NCI-H146 (cell line): ENCODE data around the gene HTR4.
A peak's percentile ranks its signal among the peaks of the same experiment; 100 is the strongest.
"Not testable (repeated sequence)": the region's sequence is repeated elsewhere in the genome, so short reads cannot be mapped to it uniquely, and the experiment has no call there.

Source experiments
- DNase-seq: peaks from one replicate; lab custom pipeline; 2025; lab: John Stamatoyannopoulos, UW

The HTR4 gene, protein sequence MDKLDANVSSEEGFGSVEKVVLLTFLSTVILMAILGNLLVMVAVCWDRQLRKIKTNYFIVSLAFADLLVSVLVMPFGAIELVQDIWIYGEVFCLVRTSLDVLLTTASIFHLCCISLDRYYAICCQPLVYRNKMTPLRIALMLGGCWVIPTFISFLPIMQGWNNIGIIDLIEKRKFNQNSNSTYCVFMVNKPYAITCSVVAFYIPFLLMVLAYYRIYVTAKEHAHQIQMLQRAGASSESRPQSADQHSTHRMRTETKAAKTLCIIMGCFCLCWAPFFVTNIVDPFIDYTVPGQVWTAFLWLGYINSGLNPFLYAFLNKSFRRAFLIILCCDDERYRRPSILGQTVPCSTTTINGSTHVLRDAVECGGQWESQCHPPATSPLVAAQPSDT

DNA sequence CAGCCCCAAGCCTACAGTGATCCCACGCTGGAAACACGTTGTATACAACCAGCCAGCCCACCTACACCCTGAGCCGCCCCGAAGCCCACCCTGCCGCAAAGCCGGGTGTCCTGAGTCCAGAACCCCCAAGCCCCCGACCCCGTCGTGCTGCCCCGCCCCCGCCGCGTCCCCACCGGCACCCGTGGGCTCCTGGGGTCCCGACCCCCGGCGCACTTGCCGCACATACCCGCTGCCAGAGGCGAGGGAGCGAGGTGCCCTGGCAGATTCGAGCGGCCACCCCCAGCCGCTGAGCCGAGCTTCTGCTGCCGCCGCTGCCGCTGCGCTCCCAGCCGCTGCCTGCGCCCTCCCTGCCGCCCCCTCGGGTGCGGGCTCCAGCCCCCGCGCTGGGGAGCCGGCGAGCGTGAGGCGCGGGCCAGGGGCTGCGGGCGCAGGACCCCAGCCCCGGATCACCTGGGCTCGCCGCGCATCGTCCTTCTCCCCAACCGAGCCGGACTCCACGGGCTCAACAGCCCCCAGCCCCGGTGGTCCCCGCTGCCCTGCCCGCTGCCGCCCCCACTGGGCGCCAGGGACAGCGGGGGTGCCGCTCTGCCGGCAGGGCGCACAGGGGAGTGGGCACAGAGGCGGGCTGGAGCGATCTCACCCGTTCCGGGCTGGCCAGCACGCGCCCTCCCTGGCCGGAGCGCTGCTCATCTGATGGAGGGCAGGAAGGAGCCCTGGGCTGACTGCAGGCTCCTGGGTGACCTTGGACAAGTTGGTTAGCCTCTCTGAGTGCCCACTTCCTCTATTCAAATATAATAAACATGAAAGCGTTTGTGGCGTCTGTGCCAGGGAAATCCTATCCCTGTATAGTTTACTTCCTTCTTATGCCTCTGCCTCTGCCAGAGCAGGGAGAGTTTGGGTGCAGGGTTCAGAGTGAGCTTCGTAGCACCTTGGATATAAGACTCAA is at the start of gene HTR4:
HTR4 (minus strand) TSS at position 692 of the 946 bp plus-strand sequence. CDS start 17,513 bp downstream, outside the sequence.
- no peak for DNase-seq

DNA sequence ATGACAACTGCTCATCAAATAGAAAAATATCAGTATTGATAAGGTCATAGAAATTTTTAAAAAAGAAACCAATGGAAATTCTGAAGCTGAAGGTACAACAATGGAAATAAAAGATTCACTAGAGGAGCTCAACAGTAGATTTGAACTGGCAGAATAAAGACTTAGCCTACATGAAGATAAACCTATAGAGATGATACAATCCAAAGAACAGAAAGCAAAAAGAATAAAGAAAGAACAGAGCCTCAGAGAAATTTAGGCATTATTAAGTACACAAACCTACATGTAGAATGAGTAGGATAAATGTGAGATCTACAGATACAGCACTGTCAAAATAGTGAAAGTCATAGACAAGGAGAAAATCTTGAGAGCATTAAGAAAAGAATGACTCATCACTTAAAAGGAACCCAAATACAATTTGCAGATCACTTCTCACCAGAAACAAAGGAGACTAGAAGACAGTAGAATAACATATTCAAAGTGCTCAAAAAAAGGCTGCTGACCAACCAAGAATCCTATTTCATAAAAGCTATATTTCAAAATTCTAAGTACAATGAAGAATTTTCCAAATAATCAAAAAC is 47.8 kb upstream of the HTR4 start:
- no peak for DNase-seq

DNA sequence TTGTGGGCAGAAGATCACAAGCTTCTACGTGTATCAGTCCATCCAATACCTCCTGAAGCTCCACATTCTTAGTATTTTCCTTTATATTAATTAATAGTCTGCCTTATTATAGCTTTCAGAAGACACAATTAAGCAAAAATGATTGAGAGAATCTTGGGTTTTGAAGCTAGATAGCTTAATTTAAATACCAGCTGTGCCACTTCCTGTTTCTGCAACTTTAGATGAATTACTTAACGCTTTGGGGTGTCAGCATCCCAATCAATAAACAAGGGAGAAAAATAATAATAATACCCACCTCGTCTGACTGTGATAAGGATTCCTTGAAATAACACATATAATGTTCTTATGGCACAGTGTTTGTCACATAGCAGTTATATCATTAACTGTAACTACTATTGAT is 44.7 kb upstream of the HTR4 start:
- DNase-seq: no peak

DNA sequence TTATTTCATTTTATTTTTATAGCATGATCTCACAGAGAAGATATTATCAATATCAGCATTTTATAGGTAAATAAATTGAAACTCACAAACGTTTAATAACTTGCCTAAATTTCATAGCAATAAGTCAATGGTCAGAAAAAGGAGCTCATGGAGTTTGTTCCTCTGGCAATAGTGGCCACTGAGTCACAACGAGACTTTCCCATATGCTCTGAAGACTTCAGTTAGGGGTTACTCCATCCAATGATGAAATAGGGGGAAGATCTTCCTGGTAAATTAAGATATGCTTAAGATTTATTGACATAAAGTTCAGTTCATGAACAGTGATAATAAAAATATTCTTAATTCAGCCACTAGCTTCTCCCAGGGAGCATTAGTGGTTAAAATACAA is 43.5 kb upstream of the HTR4 start:
- no peak for DNase-seq

DNA sequence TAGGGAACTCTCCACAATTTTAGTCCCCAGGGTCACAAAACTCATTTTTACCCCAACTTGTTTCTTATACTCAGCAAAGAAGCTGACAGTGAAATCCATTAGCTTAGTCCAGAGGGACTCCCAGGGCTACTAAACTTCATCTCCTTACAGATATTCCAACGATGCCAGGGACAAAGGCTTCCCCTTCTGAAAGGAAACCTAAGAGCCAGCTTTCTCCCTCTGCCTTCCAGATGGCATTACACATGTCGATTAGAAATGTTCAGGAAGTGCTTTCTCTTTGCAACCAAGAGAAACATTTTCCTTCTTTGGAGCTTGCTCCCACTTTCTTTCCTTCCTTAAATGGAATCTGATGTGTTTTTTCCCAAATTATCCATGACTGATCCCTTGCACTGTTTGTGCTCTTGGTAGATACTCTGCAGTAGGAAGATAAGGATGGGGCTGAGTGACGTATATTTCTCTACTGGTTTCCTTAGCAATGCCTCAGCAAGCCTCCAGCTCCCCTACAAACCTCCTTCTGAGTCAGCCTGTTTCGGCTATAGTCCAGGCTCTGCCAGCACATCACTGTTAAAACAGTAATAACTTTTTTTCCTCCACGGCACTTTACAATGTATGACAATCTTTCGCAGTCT is 43.0 kb upstream of the HTR4 start:
- DNase-seq: no peak

DNA sequence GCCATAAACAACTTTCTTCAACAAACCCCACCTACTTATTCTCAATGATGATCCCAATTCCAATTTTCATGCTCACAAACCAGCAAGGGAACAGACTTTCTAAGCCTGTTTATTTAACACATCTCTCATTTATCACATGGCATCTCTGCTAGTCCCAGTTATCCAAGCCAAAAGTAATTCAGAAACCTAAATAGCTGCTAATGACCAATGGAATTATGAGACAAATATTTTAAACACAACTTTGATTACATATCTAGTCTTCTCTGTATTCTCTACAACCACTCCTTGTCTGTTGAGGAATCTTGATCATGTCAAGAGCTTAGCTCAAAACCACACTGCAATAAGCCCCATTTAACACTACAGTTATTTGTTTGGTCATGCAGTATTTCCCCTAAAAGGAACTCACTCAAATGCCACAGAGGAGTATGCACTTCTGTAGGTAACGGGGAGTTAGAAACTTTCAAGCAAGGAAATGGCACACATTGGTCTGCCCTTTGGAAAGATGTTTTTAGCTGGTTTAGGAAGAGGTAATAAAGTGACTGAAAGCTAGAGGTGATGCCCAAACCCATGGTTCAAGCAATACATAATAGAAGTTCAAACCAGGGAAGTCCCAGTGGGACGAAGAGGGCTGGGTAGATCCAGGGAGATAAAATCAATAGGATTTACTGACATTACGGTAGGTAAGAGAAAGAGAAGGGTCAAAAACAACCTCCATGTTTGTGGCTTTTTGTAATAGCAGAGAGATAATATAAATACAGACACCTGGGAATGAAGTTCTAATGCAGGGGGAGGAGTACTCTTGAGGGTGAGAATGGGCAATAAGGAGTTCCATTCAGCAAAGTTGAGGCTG is 42.1 kb upstream of the HTR4 start:
- DNase-seq: no peak

DNA sequence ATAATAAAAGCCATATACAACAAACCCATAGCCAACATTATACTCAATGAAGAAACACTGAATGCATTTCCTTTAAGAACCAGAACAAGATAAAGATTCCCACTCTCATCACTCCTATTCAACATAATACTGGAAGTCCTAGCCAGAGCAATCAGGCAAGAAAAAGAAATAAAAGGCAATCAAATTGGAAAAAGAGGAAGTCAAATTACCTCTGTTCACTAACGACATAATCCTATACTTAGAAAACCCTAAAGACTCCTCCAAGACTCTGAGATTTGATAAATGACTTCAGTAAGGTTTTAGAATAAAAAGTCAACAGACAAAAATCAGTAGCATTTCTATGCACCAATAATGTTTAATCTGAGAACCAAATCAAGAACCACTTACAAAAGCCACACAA is 36.6 kb upstream of the HTR4 start:
- no peak for DNase-seq

DNA sequence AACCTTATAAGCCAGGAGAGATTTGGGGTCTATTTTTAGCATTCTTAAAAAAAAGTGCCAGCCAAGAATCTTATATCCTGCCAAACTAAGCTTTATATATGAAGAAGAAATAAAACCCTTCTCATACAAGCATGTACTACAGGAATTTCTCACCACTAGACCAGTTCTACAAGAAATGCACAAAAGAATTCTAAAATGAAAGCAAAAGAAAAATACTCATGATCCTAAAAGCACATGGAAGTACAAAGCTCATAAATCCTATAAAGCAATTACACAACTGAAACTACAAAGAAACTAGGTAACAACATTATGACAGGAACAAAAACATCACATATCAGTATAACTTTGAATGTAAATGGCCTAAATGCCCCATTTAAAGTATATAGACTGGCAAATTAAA is 34.5 kb upstream of the HTR4 start:
- no peak for DNase-seq

DNA sequence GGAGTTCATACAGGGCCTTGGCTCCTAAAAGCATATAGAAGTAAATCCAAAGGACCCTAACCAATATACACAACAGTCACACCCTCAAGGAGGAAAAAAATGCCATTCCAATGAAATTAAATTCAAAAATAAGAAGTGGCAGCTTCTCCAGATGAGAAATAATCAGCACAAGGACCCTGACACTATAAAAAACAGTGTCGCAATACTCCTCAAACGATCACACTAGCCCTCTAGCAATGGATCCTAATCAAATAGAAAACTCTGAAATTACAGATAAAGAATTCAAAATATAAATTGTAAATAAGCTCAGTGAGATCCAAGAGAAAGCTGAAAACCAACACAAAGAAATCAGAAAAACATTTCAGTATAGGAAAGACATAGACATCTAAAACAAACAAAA is 33.5 kb upstream of the HTR4 start:
- DNase-seq: no peak

DNA sequence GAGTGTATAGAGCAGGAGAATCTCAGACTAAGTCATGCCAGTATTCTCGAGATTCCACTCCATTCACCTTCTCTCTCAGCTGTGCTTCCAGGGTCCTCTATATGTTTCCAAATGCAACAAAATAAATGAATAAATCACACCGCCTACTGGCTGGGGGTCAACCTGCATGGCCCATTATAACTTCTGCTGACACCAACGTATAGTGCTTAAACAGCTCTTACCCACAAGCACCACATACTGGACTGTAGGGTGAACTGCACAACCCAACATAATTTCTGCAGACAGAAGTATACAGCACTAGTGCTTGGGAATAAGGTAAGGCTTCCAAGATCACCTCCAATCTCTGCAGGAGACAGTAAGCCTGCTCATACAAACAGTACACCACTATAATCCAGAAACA is 33.1 kb upstream of the HTR4 start:
- DNase-seq: peak; percentile 0

DNA sequence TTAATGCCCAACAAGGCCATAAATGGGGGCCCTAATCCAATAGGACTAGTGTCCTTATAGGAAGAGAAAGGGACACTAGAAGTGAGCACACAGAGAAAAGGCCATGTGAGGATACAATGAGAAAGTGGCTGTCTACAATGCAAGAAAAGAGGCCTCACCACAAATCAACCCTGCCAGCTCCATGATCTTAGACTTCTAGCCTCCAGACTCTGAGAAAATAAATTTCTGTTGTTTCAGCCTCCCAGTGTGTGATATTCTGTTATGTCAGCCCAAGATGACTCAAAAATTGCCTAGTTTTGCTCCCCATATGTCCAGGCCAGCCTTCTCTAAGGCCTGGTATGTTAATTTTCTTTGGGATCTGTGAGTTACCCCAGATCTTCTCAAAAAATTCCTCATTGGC is 32.3 kb upstream of the HTR4 start:
- DNase-seq: no peak

DNA sequence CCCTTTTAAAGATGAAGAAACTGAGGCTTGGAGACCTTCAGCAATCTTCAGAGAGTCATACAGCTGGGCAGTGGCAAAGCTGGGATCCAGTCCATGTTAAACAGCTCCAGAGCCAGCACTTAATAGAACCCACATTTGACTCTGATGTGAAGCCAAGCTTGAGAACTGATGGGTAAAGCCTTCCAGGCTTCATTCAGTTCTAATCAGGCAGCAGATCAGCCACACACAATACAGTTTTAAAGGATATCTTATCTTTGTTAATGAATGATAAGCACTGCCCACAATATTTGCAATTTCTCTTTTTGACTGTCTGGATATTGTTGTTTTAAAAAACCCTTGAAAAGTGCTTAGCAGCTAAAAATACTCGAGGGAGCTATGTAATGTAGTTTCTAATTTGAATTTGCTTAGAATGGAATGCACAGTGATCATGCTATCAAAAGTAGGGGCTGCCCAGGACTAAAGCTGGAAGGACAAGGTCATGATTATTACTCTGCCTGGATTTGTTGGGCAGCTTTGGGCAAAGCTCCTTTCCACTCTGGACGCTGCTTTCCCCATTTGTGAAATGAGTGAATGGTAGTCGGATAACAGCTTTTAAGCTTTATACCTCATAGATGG is 31.3 kb upstream of the HTR4 start:
- no peak for DNase-seq

DNA sequence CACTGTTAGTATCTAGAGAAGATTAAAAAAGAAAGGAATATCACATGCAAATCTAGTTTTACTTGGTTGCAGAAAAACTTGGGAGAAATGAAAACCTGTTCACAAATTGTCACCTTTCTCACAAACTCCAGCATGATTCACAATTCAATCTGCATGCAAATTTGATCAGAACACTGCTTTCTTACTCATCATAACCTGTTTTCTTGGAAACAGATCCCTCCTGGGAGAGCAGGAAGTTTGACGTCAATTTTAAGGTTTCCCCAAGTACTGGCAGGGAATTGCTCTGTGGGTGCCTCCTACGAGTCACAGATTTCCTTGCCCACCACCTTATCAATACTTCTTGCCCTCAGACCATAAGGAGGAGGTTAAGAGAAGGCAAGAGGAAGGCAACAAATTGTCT is 30.2 kb upstream of the HTR4 start:
- no peak for DNase-seq

DNA sequence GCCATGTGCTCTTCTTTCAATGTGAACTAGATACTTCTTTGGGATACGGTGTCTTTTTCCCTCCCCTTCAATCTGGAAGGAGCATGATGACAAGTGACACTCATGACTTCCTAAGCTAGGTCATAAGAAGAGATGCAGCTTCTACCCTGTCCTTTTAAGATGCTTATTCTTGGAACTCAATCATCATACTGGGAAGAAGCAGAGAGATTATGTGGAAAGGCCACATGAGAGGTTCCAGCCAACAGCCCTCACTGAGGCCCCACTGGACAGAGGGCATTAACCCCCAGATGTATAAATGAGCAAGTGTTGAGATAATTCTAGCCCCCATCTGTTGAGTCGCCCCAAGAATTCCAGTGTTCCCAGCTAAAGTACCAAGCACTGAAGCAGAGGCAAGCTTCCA is 29.3 kb upstream of the HTR4 start:
- DNase-seq: no peak

DNA sequence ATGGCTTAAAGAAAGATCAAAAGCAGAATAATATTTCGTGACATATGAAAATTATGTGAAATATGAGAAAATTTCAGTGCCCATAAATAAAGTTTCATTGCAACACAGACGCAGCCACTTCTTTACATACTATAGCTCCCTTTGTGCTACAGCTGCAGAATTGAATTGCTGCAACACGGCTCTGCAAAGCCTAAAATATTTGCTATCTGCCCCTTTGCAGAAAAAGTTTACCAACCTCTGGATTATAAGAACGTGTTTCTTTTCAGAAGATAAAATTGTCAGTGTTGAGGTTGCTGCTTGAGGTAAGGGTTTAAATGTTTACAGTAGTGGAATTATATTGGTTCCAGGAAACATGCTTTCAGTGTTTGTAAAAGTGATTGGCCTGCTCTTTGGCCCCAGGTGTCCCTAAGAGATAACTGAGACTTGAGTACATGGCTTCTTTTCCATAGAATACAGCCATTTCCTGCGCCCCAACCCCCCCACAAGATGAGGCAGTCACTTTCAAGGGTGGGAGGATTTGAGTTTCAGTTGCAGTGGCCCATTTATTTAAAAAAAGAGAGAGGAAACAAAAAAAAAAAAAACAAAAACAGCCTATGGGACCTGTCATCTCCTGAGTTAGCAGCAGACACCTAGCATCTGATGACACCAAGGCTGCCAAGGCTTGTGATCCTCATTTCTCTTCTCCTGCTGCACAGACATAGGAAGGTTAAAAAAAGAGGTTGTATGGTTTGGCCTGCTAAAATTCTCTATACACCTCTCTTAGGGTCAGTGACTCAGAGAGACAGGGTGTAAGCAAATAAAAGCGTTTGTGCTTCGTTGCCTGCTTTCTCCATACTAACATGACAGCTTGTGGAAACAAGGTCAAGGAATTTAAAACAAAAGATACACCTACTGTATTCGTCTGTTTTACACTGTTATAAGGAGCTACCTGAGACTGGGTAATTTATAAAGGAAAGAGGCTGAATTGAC is 28.0 kb upstream of the HTR4 start:
- DNase-seq: no peak

DNA sequence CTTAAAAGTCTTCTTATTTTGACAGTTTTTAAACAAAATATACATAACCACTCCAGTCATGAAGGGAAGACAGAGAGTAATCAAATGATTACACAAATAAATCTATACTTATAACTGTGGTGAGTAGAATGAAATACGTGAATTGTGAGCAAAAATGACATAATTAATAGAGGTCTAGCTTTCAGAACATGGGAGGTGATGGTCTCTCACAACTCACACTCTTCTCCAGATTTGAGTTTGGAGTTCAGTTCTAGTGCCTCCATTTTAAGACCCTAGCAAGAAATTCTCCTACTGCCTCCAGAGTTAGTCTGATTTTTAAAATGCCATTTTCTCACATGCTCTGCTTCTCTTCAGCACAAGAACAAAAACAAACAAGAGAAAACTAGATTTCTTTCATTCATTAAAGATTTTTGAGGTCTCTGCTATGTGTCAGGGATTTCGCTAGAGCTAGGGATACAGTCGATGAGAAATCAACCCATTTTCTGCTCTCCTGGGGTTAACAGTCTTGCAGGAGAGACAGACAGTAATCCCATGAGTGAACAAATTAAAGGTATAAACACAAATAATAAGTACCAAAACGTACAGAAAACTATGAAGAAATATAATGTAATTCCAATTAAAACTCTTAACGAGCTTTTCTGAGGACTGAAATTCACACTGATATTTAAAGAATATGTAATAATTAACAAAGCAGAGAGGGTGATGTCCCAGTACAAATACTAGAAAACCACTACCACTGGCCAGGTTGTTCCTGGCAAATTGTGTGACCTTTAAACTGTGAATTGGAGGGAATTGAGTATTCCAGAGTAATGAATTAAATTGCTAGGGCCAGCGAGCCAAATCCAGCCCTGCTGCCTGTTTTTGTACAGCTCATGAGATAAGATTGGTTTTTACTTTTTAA is 27.1 kb upstream of the HTR4 start:
- no peak for DNase-seq

DNA sequence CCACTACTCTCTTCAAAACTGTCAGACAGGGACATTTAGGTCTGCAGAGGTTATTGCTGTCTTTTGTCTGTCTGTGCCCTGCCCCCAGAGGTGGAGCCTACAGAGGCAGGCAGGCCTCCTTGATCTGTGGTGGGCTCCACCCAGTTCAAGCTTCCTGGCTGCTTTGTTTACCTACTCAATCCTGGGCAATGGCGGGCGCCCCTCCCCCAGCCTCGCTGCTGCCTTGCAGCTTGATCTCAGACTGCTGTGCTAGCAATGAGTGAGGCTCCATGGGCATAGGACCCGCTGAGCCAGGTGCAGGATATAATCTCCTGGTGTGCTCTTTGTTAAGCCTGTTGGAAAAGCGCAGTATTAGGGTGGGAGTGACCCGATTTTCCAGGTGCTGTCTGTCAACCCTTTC is 19.4 kb upstream of the HTR4 start:
- DNase-seq: not testable (repeated sequence)

DNA sequence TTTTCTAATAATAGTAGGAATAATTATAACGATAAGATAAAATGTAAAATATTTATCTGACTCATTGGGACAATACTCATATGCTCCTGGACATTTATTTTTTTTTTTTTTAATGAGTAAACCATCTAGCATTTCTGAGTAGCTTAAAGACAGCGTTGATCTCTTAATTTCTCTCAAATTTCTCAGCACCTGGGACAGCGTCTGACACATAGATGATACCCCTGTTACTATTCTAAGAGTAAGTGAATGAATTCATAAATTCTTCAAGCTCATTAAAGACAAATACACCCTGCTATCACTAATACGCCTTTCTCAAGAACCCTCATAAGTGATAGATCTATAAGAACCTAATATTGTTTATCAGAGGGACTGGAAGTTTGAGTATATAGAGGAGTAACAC is 12.0 kb upstream of the HTR4 start:
- DNase-seq: no peak

DNA sequence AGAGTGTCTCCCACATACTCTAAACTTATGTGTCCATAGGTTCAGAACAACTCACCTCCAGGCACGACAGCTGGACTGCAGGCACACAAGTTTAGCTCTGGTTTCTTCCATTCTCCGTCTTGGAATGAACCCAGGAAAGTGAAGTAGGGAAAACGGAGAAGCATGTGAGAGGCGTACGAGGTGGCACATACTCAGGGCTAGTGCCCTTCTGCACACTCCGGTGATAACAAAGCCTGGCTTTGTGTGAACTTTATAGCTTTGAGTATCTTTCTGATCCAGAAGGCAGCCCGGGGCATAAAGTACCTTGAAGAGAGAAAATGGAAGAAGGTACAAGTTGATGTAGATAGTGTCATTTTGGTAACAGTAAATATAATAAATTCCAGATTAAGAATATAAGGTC is 11.1 kb upstream of the HTR4 start:
- DNase-seq: no peak
